Stomach (tissue), 9 donors: ENCODE measurements around the gene SLC44A1. TPM values are rescaled to one million over a fixed set of nuclear protein-coding genes. Genes with fewer than 3 reads are reported as not detected.
A peak's percentile ranks its signal among the peaks of the same experiment; 100 is the strongest.

Experiments
- DNase-seq, 2 donors: peaks; one replicate each; pipeline versions ENCODE4 v3.0.0 to v3.0.0-alpha.2; 2013 to 2019
- H3K27ac ChIP-seq, 5 donors: fragments of 200-600 bp in 4 of 5; sonication (generic) in 4 of 5; one replicate each; pipeline ENCODE4 v1.5.1; 2013 to 2019; ENCODE audit warnings: mild to moderate bottlenecking in 1 of 5, moderate library complexity in 1 of 5
- H3K27me3 ChIP-seq, 3 donors: fragments of 200-600 bp; sonication (generic); one replicate each; pipeline ENCODE4 v1.5.1; 2017 to 2019; ENCODE audit warnings: mixed run types in 1 of 3
- H3K36me3 ChIP-seq, 4 donors: fragments of 200-600 bp; sonication (generic); 1 replicate in 3 of 4; 2 replicates in 1 of 4; pipeline ENCODE4 v1.5.1; 2016 to 2019
- H3K4me1 ChIP-seq, 4 donors: fragments of 200-600 bp; sonication (generic); one replicate each; pipeline ENCODE4 v1.5.1; 2016 to 2019
- H3K4me3 ChIP-seq, 4 donors: fragments of 200-600 bp; sonication (generic) in 3 of 4; one replicate each; pipeline ENCODE4 v1.5.1; 2016 to 2019; ENCODE audit warnings: mild to moderate bottlenecking in 1 of 4
- H3K9me3 ChIP-seq, 4 donors: fragments of 200-600 bp; sonication (generic); one replicate each; pipeline ENCODE4 v1.5.1; 2016 to 2019
- EP300 ChIP-seq: sonication (generic); formaldehyde crosslinking; IDR thresholded peaks from one replicate; pipeline ENCODE4 v1.6.1; 2017; ENCODE audit warnings: antibody characterized with exemption
- POLR2A ChIP-seq, 4 donors: fragments of 450-650 bp; IDR thresholded peaks; one replicate each; pipeline ENCODE4 v1.6.1; 2016; ENCODE audit warnings: antibody characterized with exemption in 4 of 4, control low read depth in 2 of 4, mild to moderate bottlenecking in 1 of 4, moderate library complexity in 1 of 4
- POLR2AphosphoS5 ChIP-seq, 3 donors: sonication (generic); formaldehyde crosslinking; IDR thresholded peaks; one replicate each; pipeline ENCODE4 v1.6.1; 2016; ENCODE audit warnings: antibody characterized with exemption in 3 of 3
- WGBS, 5 donors: extraction: QIAGEN DNeasy Blood & Tissue Kit in 3 of 5; methylation state at CpG; one replicate each; pipeline versions ENCODE4 v1.1.5 to v1.1.7; 2013 to 2018; 5-methylcytosine and 5-hydroxymethylcytosine counted together
- intact Hi-C: fragments of 100-400 bp; cut with DNase I; formaldehyde crosslinking; loops from one replicate; pipeline ENCODE4 v1.15.1; 2023; ENCODE audit warnings: low total_unique reads
- polyA plus RNA-seq, 3 donors: library from polyadenylated mRNA; stranded (reverse); fragments of 200-250 nt; gene quantifications; one replicate each; pipeline ENCODE4 v1.2.3, GENCODE V29; 2013
- total RNA-seq, 5 donors: library from RNA; depleted of rRNA; stranded (reverse); fragments of >200 nt; gene quantifications; one replicate each; pipeline versions ENCODE4 v1.1.0 to v1.2.3, GENCODE V29; 2014 to 2016
- TF ChIP-seq, protein P1 (sequence below), 7 experiments: fragments of 450-650 bp in 4 of 7; fragments of 200-600 bp in 3 of 7; sonication (generic) in 3 of 7; IDR thresholded peaks; one replicate each; pipeline ENCODE4 v1.5.1; 2016 to 2019; ENCODE audit warnings: antibody characterized with exemption in 7 of 7, control low read depth in 2 of 7, mild to moderate bottlenecking in 1 of 7
- donor health status: healthy with polysubstance abuse.
- donor health status: Bipolar disorder and iron deficiency.
- donor health status: healthy.

The SLC44A1 gene
- total and polyA plus RNA-seq, 8 donors, result 5.7 to 82.8 (median 16.1) TPM

DNA sequence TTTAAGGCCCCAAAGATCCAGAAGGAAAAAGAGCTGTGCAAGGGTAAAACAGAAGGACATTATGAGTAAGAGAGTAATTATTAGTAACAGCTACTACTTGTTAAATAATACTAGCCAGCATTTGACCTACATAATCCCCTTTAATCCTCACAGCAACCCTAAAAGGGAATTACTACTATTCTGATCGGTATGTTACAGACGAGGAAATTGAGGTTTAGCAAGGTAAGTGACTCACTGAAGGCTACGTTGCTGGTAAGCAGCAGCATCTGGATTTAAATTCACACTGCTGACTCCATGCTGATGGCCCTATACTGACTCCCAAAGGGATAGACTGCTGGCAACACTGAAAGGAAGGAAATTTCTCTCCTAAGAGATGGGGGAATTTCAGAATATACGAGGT is 199.7 kb downstream of the SLC44A1 start:
- no peak for TF ChIP-seq POLR2A (IDR thresholded peaks at IDR 0.05)
- TF ChIP-seq POLR2AphosphoS5 (IDR thresholded peaks at IDR 0.05), result no peak
- TF ChIP-seq, protein P1, sequence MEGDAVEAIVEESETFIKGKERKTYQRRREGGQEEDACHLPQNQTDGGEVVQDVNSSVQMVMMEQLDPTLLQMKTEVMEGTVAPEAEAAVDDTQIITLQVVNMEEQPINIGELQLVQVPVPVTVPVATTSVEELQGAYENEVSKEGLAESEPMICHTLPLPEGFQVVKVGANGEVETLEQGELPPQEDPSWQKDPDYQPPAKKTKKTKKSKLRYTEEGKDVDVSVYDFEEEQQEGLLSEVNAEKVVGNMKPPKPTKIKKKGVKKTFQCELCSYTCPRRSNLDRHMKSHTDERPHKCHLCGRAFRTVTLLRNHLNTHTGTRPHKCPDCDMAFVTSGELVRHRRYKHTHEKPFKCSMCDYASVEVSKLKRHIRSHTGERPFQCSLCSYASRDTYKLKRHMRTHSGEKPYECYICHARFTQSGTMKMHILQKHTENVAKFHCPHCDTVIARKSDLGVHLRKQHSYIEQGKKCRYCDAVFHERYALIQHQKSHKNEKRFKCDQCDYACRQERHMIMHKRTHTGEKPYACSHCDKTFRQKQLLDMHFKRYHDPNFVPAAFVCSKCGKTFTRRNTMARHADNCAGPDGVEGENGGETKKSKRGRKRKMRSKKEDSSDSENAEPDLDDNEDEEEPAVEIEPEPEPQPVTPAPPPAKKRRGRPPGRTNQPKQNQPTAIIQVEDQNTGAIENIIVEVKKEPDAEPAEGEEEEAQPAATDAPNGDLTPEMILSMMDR (IDR thresholded peaks at IDR 0.05), result no peak
- no peak for TF ChIP-seq EP300
- Histone ChIP-seq H3K27me3 (no peaks in the 10 kb centered on the region), H3K9me3 (no peaks in the 10 kb centered on the region), H3K27ac (no peak overlapping the region), H3K4me3 (no peak overlapping the region), H3K36me3 (no peaks in the 10 kb centered on the region), H3K4me1 (peaks cover 5 to 17% (median 16%) of the 10 kb centered on the region in 4 donors)
- WGBS, 5 donors, result 62 to 71% (median 67%) methylated on average over 4 of the region's 4 CpGs
- no peak for DNase-seq
- intact Hi-C loops, result no loop called here

DNA sequence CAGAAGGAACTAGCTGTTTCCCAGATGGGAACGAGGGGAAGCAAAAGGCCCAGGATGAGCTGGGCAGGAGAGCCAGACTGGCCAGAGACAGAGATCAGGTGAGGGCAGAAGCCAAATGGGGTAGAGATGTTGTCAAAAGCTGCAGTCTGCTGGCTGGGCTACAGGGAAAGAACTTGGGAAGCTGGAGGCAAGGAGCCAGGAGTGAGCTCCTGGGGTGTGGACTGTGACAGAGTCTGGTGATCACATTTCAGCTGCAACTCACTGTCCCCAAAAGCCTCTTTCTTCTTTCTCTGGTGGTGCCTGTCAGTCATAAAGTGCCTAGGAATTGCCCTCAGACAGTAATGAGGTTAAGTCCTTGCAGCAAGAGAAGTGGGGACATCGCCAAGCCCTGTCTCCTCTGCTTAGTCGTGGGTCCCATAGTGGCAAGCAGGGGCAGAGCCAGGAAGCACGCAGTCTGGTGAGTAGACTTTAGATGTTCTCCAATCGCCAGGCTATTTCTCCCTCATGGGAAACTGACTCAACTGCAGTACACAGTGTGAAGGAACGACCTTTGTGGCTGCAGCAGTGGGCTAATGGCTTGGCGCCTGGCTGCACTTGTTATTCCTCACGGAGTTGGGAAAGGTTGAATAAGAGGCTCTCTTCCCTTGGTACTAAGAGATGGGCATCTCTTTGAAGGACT is 200.9 kb downstream of the SLC44A1 start:
- Histone ChIP-seq H3K27me3 (no peaks in the 10 kb centered on the region), H3K36me3 (no peaks in the 10 kb centered on the region), H3K4me1 (peaks cover 5 to 28% (median 21%) of the 10 kb centered on the region in 4 donors), H3K4me3 (no peak overlapping the region), H3K9me3 (no peaks in the 10 kb centered on the region), H3K27ac (no peak overlapping the region)
- intact Hi-C loops, result no loop called here
- no peak for DNase-seq
- TF ChIP-seq POLR2AphosphoS5 (IDR thresholded peaks at IDR 0.05), result no peak
- no peak for TF ChIP-seq POLR2A (IDR thresholded peaks at IDR 0.05)
- TF ChIP-seq, protein P1 (IDR thresholded peaks at IDR 0.05), result no peak
- no peak for TF ChIP-seq EP300
- WGBS, 5 donors, result 72 to 85% (median 77%) methylated on average over 8 of the region's 8 CpGs

DNA sequence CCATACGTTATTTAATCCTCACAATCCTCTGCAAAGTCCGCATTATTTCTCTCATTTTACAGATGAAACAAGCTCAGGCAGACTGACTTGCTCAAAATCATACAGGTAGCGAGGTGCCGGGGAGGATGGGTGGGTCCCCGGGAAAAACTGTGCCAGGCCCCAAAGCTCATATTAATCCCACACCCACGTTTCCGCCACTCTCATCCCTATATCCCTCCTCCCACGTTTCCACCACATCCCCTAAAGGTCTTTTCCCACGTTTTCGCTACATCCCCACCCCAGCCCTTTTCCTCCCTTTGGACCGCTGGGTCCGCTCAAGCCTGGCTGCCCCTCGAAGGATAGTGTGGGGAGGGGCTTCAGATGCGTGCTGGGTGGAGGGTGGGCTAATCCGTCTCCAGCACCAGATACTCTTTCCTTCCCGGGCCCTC is 202.9 kb downstream of the SLC44A1 start:
- Histone ChIP-seq H3K27ac (peak overlapping the region; percentile 38 to 87 (median 78)), H3K4me1 (peaks cover 5 to 43% (median 28%) of the 10 kb centered on the region in 4 donors), H3K9me3 (no peaks in the 10 kb centered on the region), H3K27me3 (no peaks in the 10 kb centered on the region), H3K36me3 (no peaks in the 10 kb centered on the region), H3K4me3 (peak overlapping the region; percentile 93 to 97 (median 95))
- intact Hi-C loops, result no loop called here
- no peak for DNase-seq
- 25 to 32% (median 26%) methylated on average over 15 to 16 of the region's 16 CpGs for WGBS, 5 donors
- TF ChIP-seq POLR2A (IDR thresholded peaks at IDR 0.05) (no peak), EP300 (no peak), POLR2AphosphoS5 (IDR thresholded peaks at IDR 0.05) (no peak)
- TF ChIP-seq, protein P1 (IDR thresholded peaks at IDR 0.05), result no peak

DNA sequence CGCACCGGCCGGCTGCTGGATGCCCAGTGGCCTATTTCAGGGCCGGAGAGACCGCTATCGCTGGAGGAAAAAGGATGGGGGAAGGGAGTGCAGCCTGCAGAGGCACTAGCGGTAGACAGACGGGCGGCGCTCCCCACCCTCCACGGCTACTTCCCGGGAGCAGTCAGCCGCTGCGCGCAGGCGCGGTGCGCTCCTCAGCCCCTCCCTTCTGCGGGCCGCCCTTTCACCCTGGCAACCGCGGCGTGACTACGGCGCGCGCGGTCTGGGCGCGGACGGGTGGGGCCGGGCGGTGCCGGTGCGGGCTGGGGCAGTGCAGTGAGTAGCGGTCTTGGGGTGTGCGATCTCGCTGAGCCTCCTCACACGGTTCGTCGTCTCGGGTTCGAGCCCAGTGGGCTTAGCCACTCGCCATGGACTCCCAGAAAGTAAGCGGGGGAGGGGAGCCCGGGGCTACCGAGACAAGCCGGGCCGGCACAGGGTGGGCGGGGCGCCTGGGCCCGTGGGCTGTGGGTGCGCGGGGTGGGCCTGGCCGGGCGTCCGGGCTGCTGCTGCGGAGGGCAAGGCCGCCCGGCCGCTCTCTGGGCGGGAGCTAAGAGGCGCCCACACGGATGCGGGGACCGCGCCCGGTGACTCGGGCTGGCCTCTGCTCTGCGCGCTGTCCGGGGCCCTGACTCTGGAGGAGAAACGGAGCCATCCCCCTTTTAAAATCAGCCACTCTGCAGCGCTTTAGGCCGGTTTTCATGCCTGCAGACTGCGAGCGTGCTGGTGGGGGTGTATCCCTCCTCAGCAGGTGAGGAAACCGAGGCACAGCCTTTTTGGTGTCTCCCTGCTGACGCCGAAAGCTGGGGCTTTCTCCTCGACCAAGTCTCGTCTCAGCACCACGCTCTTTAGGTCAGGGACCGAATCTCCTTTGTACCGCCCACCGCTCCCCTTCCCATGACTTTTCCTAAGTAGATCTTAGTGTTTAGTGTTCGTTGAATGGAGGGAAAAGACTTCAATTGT is 203.7 kb downstream of the SLC44A1 start, which contains the start of gene FSD1L:
Gene FSD1L, plus strand, starts transcription at position 221 of the 999 bp plus-strand sequence. Its CDS starts 187 bp downstream, at position 408.
- H3K4me3 ChIP-seq, result peak within 1 kb of the TSS; percentile 93 to 97 (median 95)
- no peaks in the 10 kb centered on the region for H3K9me3 ChIP-seq
- WGBS, 5 donors, result 1 to 3% (median 1%) methylated on average over 31 to 87 of the region's 87 CpGs
- intact Hi-C loops, result no loop called here
- H3K27me3 ChIP-seq, result no peaks in the 10 kb centered on the region
- peaks cover 5 to 43% (median 28%) of the 10 kb centered on the region in 4 donors for H3K4me1 ChIP-seq
- H3K27ac ChIP-seq, result peak within 1 kb of the TSS; percentile 38 to 87 (median 78)
- no peaks in the 10 kb centered on the region for H3K36me3 ChIP-seq
- TF ChIP-seq, protein P1 (IDR thresholded peaks at IDR 0.05), result peak in 3 of 7 experiments; percentile 15 to 29 (median 28)
- peak; percentile 54 to 81 (median 59) for TF ChIP-seq POLR2AphosphoS5 (IDR thresholded peaks at IDR 0.05)
- TF ChIP-seq EP300, result no peak
- TF ChIP-seq POLR2A (IDR thresholded peaks at IDR 0.05), result no peak
- DNase-seq, result peak; percentile 95 to 97
